Measurements from ENCODE around the gene SURF1.
A peak's percentile ranks its signal among the peaks of the same experiment; 100 is the strongest.

The SURF1 gene

GRCh38 chr9:133347985-133348717, 8.1 kb downstream of the SURF1 start, which contains the start of the genes MED22 and RPL7A:
MED22 (minus strand) TSS chr9:133348131; CDS start chr9:133346662, 1,469 bp downstream.
RPL7A (plus strand) TSS chr9:133348218; CDS start chr9:133348244, 26 bp downstream.
- H3K9me3 Mint-ChIP-seq = no peaks in the 10 kb centered on the region
- peak within 1 kb of the TSS; percentile 97 for H3K27ac Mint-ChIP-seq
- H3K27me3 Mint-ChIP-seq = peaks cover 3% of the 10 kb centered on the region
- H3K4me3 Mint-ChIP-seq = peak within 1 kb of the TSS; percentile 97
- peaks cover 54% of the 10 kb centered on the region for H3K36me3 Mint-ChIP-seq (ENCODE audit: low read depth)
- H3K4me1 Mint-ChIP-seq = peaks cover 43% of the 10 kb centered on the region
- ATAC-seq (peak; percentile 60), DNase-seq (peak; percentile 91)

GRCh38 chr9:133347515-133347984, 8.7 kb downstream of the SURF1 start:
- H3K27ac Mint-ChIP-seq = peak overlapping the region; percentile 97
- H3K27me3 Mint-ChIP-seq = peaks cover 3% of the 10 kb centered on the region
- peaks cover 43% of the 10 kb centered on the region for H3K4me1 Mint-ChIP-seq
- H3K9me3 Mint-ChIP-seq = no peaks in the 10 kb centered on the region
- ATAC-seq (peak; percentile 41), DNase-seq (peak; percentile 55)
- peak overlapping the region; percentile 97 for H3K4me3 Mint-ChIP-seq
- peaks cover 56% of the 10 kb centered on the region for H3K36me3 Mint-ChIP-seq (ENCODE audit: low read depth)

- H3K27ac Mint-ChIP-seq = peak overlapping the region; percentile 97
- H3K27me3 Mint-ChIP-seq = peaks cover 3% of the 10 kb centered on the region
- no peak for ATAC-seq
- H3K36me3 Mint-ChIP-seq (ENCODE audit: low read depth) = peaks cover 45% of the 10 kb centered on the region
- H3K9me3 Mint-ChIP-seq = no peaks in the 10 kb centered on the region
- DNase-seq = no peak
- peak overlapping the region; percentile 97 for H3K4me3 Mint-ChIP-seq
- H3K4me1 Mint-ChIP-seq = peaks cover 48% of the 10 kb centered on the region
Observed at GRCh38 chr9:133346021-133346785, 10.1 kb downstream of the SURF1 start.

- no peak overlapping the region for H3K27ac Mint-ChIP-seq
- no peaks in the 10 kb centered on the region for H3K9me3 Mint-ChIP-seq
- H3K36me3 Mint-ChIP-seq (ENCODE audit: low read depth) = peaks cover 45% of the 10 kb centered on the region
- DNase-seq (no peak), ATAC-seq (no peak)
- H3K4me1 Mint-ChIP-seq = peaks cover 50% of the 10 kb centered on the region
- peaks cover 3% of the 10 kb centered on the region for H3K27me3 Mint-ChIP-seq
- no peak overlapping the region for H3K4me3 Mint-ChIP-seq
Observed at GRCh38 chr9:133345596-133345995, 10.7 kb downstream of the SURF1 start.

GRCh38 chr9:133344979-133345378, 11.3 kb downstream of the SURF1 start:
- DNase-seq = no peak
- H3K4me1 Mint-ChIP-seq = peaks cover 50% of the 10 kb centered on the region

GRCh38 chr9:133344071-133344470, 12.2 kb downstream of the SURF1 start:
- no peaks in the 10 kb centered on the region for H3K9me3 Mint-ChIP-seq
- H3K27me3 Mint-ChIP-seq = peaks cover 3% of the 10 kb centered on the region
- DNase-seq (no peak), ATAC-seq (no peak)
- no peak overlapping the region for H3K27ac Mint-ChIP-seq
- no peak overlapping the region for H3K4me3 Mint-ChIP-seq
- peaks cover 44% of the 10 kb centered on the region for H3K36me3 Mint-ChIP-seq (ENCODE audit: low read depth)
- peaks cover 46% of the 10 kb centered on the region for H3K4me1 Mint-ChIP-seq

More at GRCh38 chr9:133344979-133345378, 11.3 kb downstream of the SURF1 start:
- Mint-ChIP-seq H3K36me3 (ENCODE audit: low read depth) (peaks cover 45% of the 10 kb centered on the region), H3K27ac (no peak overlapping the region), H3K9me3 (no peaks in the 10 kb centered on the region), H3K27me3 (peaks cover 3% of the 10 kb centered on the region), H3K4me3 (no peak overlapping the region)
- no peak for ATAC-seq

- Mint-ChIP-seq H3K36me3 (ENCODE audit: low read depth) (peaks cover 39% of the 10 kb centered on the region), H3K27me3 (no peaks in the 10 kb centered on the region), H3K4me1 (peaks cover 40% of the 10 kb centered on the region), H3K9me3 (no peaks in the 10 kb centered on the region), H3K27ac (peak overlapping the region; percentile 73), H3K4me3 (no peak overlapping the region)
- DNase-seq (no peak), ATAC-seq (no peak)
Observed at GRCh38 chr9:133342570-133342969, 13.7 kb downstream of the SURF1 start.

- peaks cover 41% of the 10 kb centered on the region for H3K4me1 Mint-ChIP-seq
- no peak overlapping the region for H3K4me3 Mint-ChIP-seq
- H3K9me3 Mint-ChIP-seq = no peaks in the 10 kb centered on the region
- peaks cover 39% of the 10 kb centered on the region for H3K36me3 Mint-ChIP-seq (ENCODE audit: low read depth)
- peak overlapping the region; percentile 73 for H3K27ac Mint-ChIP-seq
- no peaks in the 10 kb centered on the region for H3K27me3 Mint-ChIP-seq
- no peak for ATAC-seq
- DNase-seq = no peak
Observed at GRCh38 chr9:133342069-133342406, 14.2 kb downstream of the SURF1 start.

GRCh38 chr9:133341369-133342068, 14.8 kb downstream of the SURF1 start:
- Mint-ChIP-seq H3K9me3 (no peaks in the 10 kb centered on the region), H3K4me3 (no peak overlapping the region), H3K27me3 (no peaks in the 10 kb centered on the region), H3K4me1 (peaks cover 41% of the 10 kb centered on the region), H3K27ac (peak overlapping the region; percentile 73), H3K36me3 (ENCODE audit: low read depth) (peaks cover 40% of the 10 kb centered on the region)
- DNase-seq = no peak
- ATAC-seq = no peak

- Mint-ChIP-seq H3K27ac (peak overlapping the region; percentile 52), H3K36me3 (ENCODE audit: low read depth) (peaks cover 43% of the 10 kb centered on the region), H3K4me3 (no peak overlapping the region), H3K4me1 (peaks cover 38% of the 10 kb centered on the region), H3K27me3 (no peaks in the 10 kb centered on the region), H3K9me3 (no peaks in the 10 kb centered on the region)
- DNase-seq (no peak), ATAC-seq (no peak)
Observed at GRCh38 chr9:133340916-133341315, 15.4 kb downstream of the SURF1 start.

- H3K9me3 Mint-ChIP-seq = no peaks in the 10 kb centered on the region
- no peaks in the 10 kb centered on the region for H3K27me3 Mint-ChIP-seq
- ATAC-seq = no peak
- H3K4me3 Mint-ChIP-seq = no peak overlapping the region
- H3K4me1 Mint-ChIP-seq = peaks cover 40% of the 10 kb centered on the region
- H3K27ac Mint-ChIP-seq = peak overlapping the region; percentile 52
- no peak for DNase-seq
- peaks cover 47% of the 10 kb centered on the region for H3K36me3 Mint-ChIP-seq (ENCODE audit: low read depth)
Observed at GRCh38 chr9:133340256-133340655, 16.0 kb downstream of the SURF1 start.

GRCh38 chr9:133339641-133340040, 16.6 kb downstream of the SURF1 start:
- H3K4me3 Mint-ChIP-seq = no peak overlapping the region
- H3K27ac Mint-ChIP-seq = peak overlapping the region; percentile 52
- DNase-seq (no peak), ATAC-seq (no peak)
- H3K9me3 Mint-ChIP-seq = no peaks in the 10 kb centered on the region
- no peaks in the 10 kb centered on the region for H3K27me3 Mint-ChIP-seq
- peaks cover 50% of the 10 kb centered on the region for H3K36me3 Mint-ChIP-seq (ENCODE audit: low read depth)
- H3K4me1 Mint-ChIP-seq = peaks cover 45% of the 10 kb centered on the region

GRCh38 chr9:133335924-133336811, 20.1 kb downstream of the SURF1 start, which contains the start of gene SURF6:
SURF6 (minus strand) TSS chr9:133336188; CDS start chr9:133336132, 56 bp downstream.
- DNase-seq = peak; percentile 95
- no peaks in the 10 kb centered on the region for H3K27me3 Mint-ChIP-seq
- H3K4me1 Mint-ChIP-seq = peaks cover 49% of the 10 kb centered on the region
- H3K27ac Mint-ChIP-seq = peak within 1 kb of the TSS; percentile 95
- ATAC-seq = peak; percentile 97
- peaks cover 65% of the 10 kb centered on the region for H3K36me3 Mint-ChIP-seq (ENCODE audit: low read depth)
- no peaks in the 10 kb centered on the region for H3K9me3 Mint-ChIP-seq
- peak within 1 kb of the TSS; percentile 95 for H3K4me3 Mint-ChIP-seq
